K562 (cell line): Measurements from ENCODE around the gene VWA8. TPM values are rescaled to one million over a fixed set of nuclear protein-coding genes. Genes with fewer than 3 reads are reported as not detected.

ENCODE experiments used
- ATAC-seq: fragments of 200-7000 bp; cut with Tn5 transposase; 3 replicates; pipeline ENCODE4 v1.9.1; 2020; ENCODE audit warnings: moderate library complexity
- BruUV-seq: library from RNA; stranded (reverse); fragments of 400-500 nt; replicated peaks from 2 replicates; lab custom pipeline; 2021; lab: Mats Ljungman, UMichigan
- CTCF ChIA-PET: fragments of 300-600 bp; formaldehyde crosslinking; extraction: SDS; loops from one replicate; lab custom pipeline; 2021; ENCODE audit warnings: low intra/inter-chr PET ratio; lab: Yijun Ruan, JAX
- POLR2A ChIA-PET: fragments of 300-600, 350-650 bp; sonication (Branson Sonifier 250); formaldehyde crosslinking; extraction: SDS; loops from one replicate; lab custom pipeline; 2021; ENCODE audit warnings: antibody characterized with exemption, inconsistent platforms; lab: Yijun Ruan, JAX
- DNase-seq, 4 experiments: peaks; one replicate each; pipeline versions ENCODE4 v3.0.0 to v3.0.0-alpha.2; 2011 to 2018; ENCODE audit warnings: low spot score in 3 of 4, mixed read lengths in 3 of 4; ENCODE audit errors: extremely low read depth in 1 of 4
- FAIRE-seq: peaks from 2 replicates; lab custom pipeline; 2011; peaks lifted over from hg19 to GRCh38; lab: Jason Lieb, UNC
- H2AFZ ChIP-seq: 2 replicates; pipeline ENCODE4 v1.6.0; 2011; ENCODE audit warnings: low read depth, low read length, control low read depth, inconsistent platforms
- H3K27ac ChIP-seq: fragments of 200-600 bp; 3 replicates; pipeline ENCODE4 v1.8.0; 2011; ENCODE audit warnings: low read depth, mild to moderate bottlenecking, control low read depth, inconsistent platforms, low read length, moderate library complexity, mixed read lengths; ENCODE audit errors: extremely low read depth
- H3K27me3 ChIP-seq, 2 experiments: fragments of 300-600 bp in 1 of 2; 2 replicates in 1 of 2; 3 replicates in 1 of 2; pipeline versions ENCODE4 v1.6.0 to v1.8.0; 2011; ENCODE audit warnings: inconsistent platforms in 2 of 2, low read length in 2 of 2, mild to moderate bottlenecking in 1 of 2, mixed read lengths in 1 of 2, moderate library complexity in 1 of 2; ENCODE audit not compliant: control insufficient read depth in 2 of 2, insufficient read depth in 2 of 2
- H3K36me3 ChIP-seq: fragments of 300-600 bp; 3 replicates; pipeline ENCODE4 v1.8.0; 2011; ENCODE audit warnings: mild to moderate bottlenecking, low read length, inconsistent platforms; ENCODE audit not compliant: control insufficient read depth, insufficient read depth
- H3K4me1 ChIP-seq, 2 experiments: fragments of 200-600 bp in 1 of 2; replicated peaks in 1 of 2; 2 replicates in 1 of 2; 3 replicates in 1 of 2; pipeline versions ENCODE4 v1.5.1 to v1.8.0; 2011; ENCODE audit warnings: inconsistent platforms in 2 of 2, low read length in 2 of 2, mild to moderate bottlenecking in 1 of 2, mixed read lengths in 1 of 2, moderate library complexity in 1 of 2; ENCODE audit not compliant: control insufficient read depth in 2 of 2, insufficient read depth in 2 of 2
- H3K4me2 ChIP-seq: 2 replicates; pipeline ENCODE4 v1.6.1; 2011; ENCODE audit warnings: low read length, control low read depth, inconsistent platforms, mixed read lengths; ENCODE audit not compliant: insufficient read depth
- H3K4me3 ChIP-seq: fragments of 200-600 bp; sonication (generic), shearing (Covaris generic); 2 replicates; pipeline ENCODE4 v1.5.1; 2016; ENCODE audit warnings: control low read depth, inconsistent platforms
- H3K79me2 ChIP-seq: fragments of 200-600 bp; 3 replicates; pipeline ENCODE4 v1.8.0; 2011; ENCODE audit warnings: low read length, inconsistent platforms; ENCODE audit not compliant: control insufficient read depth, insufficient read depth
- H3K9ac ChIP-seq, 2 experiments: 2 replicates each; pipeline versions ENCODE4 v1.6.0 to v1.6.1; 2011; ENCODE audit warnings: low read depth in 2 of 2, low read length in 2 of 2, control low read depth in 1 of 2, inconsistent platforms in 1 of 2, mild to moderate bottlenecking in 1 of 2, mixed read lengths in 1 of 2; ENCODE audit not compliant: insufficient read depth in 1 of 2
- H3K9me1 ChIP-seq: one replicate; pipeline ENCODE4 v1.6.0; 2011; ENCODE audit warnings: inconsistent platforms, mild to moderate bottlenecking, low read length, moderate library complexity; ENCODE audit not compliant: control insufficient read depth, insufficient read depth
- H3K9me3 ChIP-seq: replicated peaks from 2 replicates; pipeline ENCODE4 v1.5.1; 2011; ENCODE audit warnings: low read depth, low read length, inconsistent platforms; ENCODE audit not compliant: control insufficient read depth, insufficient read depth
- H4K20me1 ChIP-seq: replicated peaks from 2 replicates; pipeline ENCODE4 v1.6.1; 2011; ENCODE audit warnings: low read length, inconsistent platforms, mixed read lengths; ENCODE audit not compliant: control insufficient read depth, insufficient read depth
- CBX2 ChIP-seq: fragments of 200-600 bp; sonication (generic); IDR thresholded peaks from one replicate; pipeline ENCODE4 v1.6.1; 2012; ENCODE audit warnings: mild to moderate bottlenecking, low read length, inconsistent platforms; ENCODE audit not compliant: insufficient read depth, poor library complexity, severe bottlenecking
- CHD2 ChIP-seq: IDR thresholded peaks from 2 replicates; pipeline ENCODE4 v1.6.1; 2011; ENCODE audit warnings: low read depth, low read length
- EZH2 ChIP-seq: IDR thresholded peaks from 2 replicates; pipeline ENCODE4 v1.6.1; 2012; ENCODE audit warnings: low read depth, mild to moderate bottlenecking, inconsistent platforms, low read length, borderline replicate concordance
- NFE2L1 ChIP-seq: fragments of 450-650 bp; IDR thresholded peaks from 2 replicates; pipeline ENCODE4 v1.6.1; 2016; ENCODE audit warnings: missing genetic modification characterization, low read depth, mild to moderate bottlenecking, missing compliant biosample characterization, moderate library complexity, borderline replicate concordance
- RCOR1 ChIP-seq, 2 experiments: IDR thresholded peaks; 2 replicates each; pipeline ENCODE4 v1.6.1; 2012; ENCODE audit warnings: low read depth in 2 of 2, low read length in 2 of 2, borderline replicate concordance in 1 of 2, improper control_type of control experiment in 1 of 2
- SMAD1 ChIP-seq: fragments of 150-350 bp; IDR thresholded peaks from 2 replicates; pipeline ENCODE4 v1.6.1; 2014; ENCODE audit warnings: low read length, low read depth; ENCODE audit not compliant: partially characterized antibody
- SRSF1 ChIP-seq: fragments of 200-400 bp; formaldehyde crosslinking; IDR thresholded peaks from 2 replicates; pipeline ENCODE4 v1.6.1; 2017; ENCODE audit warnings: mild to moderate bottlenecking, low read depth, low read length, moderate library complexity
- ZNF253 ChIP-seq: fragments of 250-450 bp; sonication (Bioruptor Pico); conservative IDR thresholded peaks from 2 replicates; pipeline ENCODE4 v1.6.1; 2021; ENCODE audit warnings: mild to moderate bottlenecking
- WGBS: fragments of 100-300 bp; shearing (Covaris generic); methylation state at CpG from one replicate; pipeline ENCODE4 v1.1.6; 2016; ENCODE audit warnings: low coverage, mixed read lengths; ENCODE audit not compliant: insufficient coverage; ENCODE audit errors: missing lambda C conversion rate; 5-methylcytosine and 5-hydroxymethylcytosine counted together
- in situ Hi-C: fragments of 300-500 bp; cut with MboI; formaldehyde crosslinking; loops from 4 replicates; pipeline ENCODE4 v1.15.0; 2018; ENCODE audit warnings: inconsistent platforms, mixed read lengths
- intact Hi-C: fragments of 100-400 bp; cut with micrococcal nuclease; formaldehyde crosslinking; loops from 2 replicates; pipeline ENCODE4 v1.14.2; 2022
- polyA plus RNA-seq, 8 experiments: library from polyadenylated mRNA; depleted of rRNA in 4 of 8; stranded (reverse) in 5 of 8; unstranded in 3 of 8; fragments of >200 nt; fragmentation: Nextera tagmentation in 2 of 8; fragmentation: Illumina TruSeq in 1 of 8; extraction: Ambion mirVana in 2 of 8; extraction: Trizol in 1 of 8; gene quantifications; 2 replicates each; pipeline versions ENCODE4 v1.2.1 to v1.2.3, GENCODE V29; 2011 to 2014; ENCODE audit warnings: inconsistent platforms in 1 of 8, missing spikeins in 1 of 8
- total RNA-seq, 7 experiments: library from RNA; depleted of rRNA in 6 of 7; stranded (reverse); fragments of >200 nt in 6 of 7; fragmentation: Illumina TruSeq in 2 of 7; extraction: Trizol in 2 of 7; gene quantifications; 2 replicates each; pipeline versions ENCODE4 v1.2.1 to v1.2.3, GENCODE V29; 2011 to 2021; ENCODE audit warnings: low replicate concordance in 1 of 7
- TF ChIP-seq, protein P1 (sequence below): fragments of 250-450 bp; sonication (Bioruptor Pico); IDR thresholded peaks from 2 replicates; pipeline ENCODE4 v1.5.0; 2021; ENCODE audit warnings: mild to moderate bottlenecking, borderline replicate concordance
- TF ChIP-seq, protein P2 (sequence below): sonication (generic); formaldehyde crosslinking; IDR thresholded peaks from 2 replicates; pipeline ENCODE4 v1.8.0; 2022; ENCODE audit warnings: mild to moderate bottlenecking, low read depth, missing genetic modification reagents
- TF ChIP-seq, protein P3 (sequence below), 3 experiments: IDR thresholded peaks in 2 of 3; conservative IDR thresholded peaks in 1 of 3; 2 replicates each; pipeline ENCODE4 v1.5.1; 2011 to 2012; ENCODE audit warnings: low read length in 3 of 3, mild to moderate bottlenecking in 3 of 3, control low read depth in 2 of 3, improper control_type of control experiment in 1 of 3, inconsistent platforms in 1 of 3, low read depth in 1 of 3, mixed read lengths in 1 of 3, moderate library complexity in 1 of 3; ENCODE audit not compliant: insufficient read depth in 2 of 3
- TF ChIP-seq, protein P4 (sequence below): sonication (generic); formaldehyde crosslinking; IDR thresholded peaks from 2 replicates; pipeline ENCODE4 v1.8.1; 2022; ENCODE audit warnings: missing genetic modification reagents
- TF ChIP-seq, protein P5 (sequence below): sonication (generic); formaldehyde crosslinking; IDR thresholded peaks from 2 replicates; pipeline ENCODE4 v1.8.0; 2022; ENCODE audit warnings: mild to moderate bottlenecking, missing genetic modification reagents, borderline replicate concordance

VWA8 gene
- total and polyA plus RNA-seq, 9 of the 15 experiments (the other 6 are each of a cell fraction or from before 2014, with no cell fraction given): 2.1 to 18.5 (median 13.3) TPM

DNA sequence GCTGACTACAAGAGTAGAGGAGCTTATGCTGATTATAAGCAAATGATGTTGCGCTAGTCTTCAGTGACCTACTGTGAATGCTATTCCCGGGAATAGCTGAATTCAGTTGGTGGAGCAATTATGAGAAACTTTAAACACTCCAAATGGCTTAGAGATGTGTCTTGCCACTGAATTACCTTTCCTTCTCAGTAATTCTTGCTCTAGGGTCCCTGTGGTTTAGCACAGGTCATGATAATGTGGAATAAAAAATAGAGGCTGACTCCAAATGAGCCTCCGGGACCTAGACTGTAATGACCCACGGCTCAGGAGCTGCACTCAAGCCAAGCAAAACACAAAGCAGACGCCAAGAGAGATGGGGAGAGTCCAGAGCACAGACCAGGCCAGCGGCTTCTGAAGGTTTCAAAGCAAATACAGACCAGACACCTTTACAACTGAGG lies 378.9 kb downstream of the VWA8 start:
- FAIRE-seq: no peak
- Histone ChIP-seq H2AFZ (no peak overlapping the region), H4K20me1 (no peaks in the 10 kb centered on the region), H3K9ac (no peak overlapping the region), H3K27ac (no peak overlapping the region), H3K9me1 (no peaks in the 10 kb centered on the region), H3K4me2 (no peak overlapping the region), H3K4me1 (no peaks in the 10 kb centered on the region), H3K79me2 (no peaks in the 10 kb centered on the region), H3K9me3 (no peaks in the 10 kb centered on the region), H3K4me3 (no peak overlapping the region), H3K36me3 (peaks cover 26% of the 10 kb centered on the region; the same call in 2 of the 3 replicates), H3K27me3 (no peaks in the 10 kb centered on the region)
- BruUV-seq: no TSS peak
- in situ Hi-C loops: no loop called here
- ChIA-PET POLR2A (no interaction called here), CTCF (no interaction called here)
- WGBS: 92% methylated on average over 6 of the region's 6 CpGs
- no peak for DNase-seq
- no peak for ATAC-seq
- intact Hi-C loops: no loop called here
- TF ChIP-seq SRSF1 (no peak), NFE2L1 (tag) (no peak), SMAD1 (no peak), CBX2 (no peak), EZH2 (no peak), ZNF253 (CRISPR knock-in tag) (no peak), RCOR1 (IDR thresholded peaks at IDR 0.05; ENCODE audit: borderline replicate concordance in 1 of 2, low read depth in 2 of 2, low read length in 2 of 2) (no peak), CHD2 (no peak)
- TF ChIP-seq, protein P1, sequence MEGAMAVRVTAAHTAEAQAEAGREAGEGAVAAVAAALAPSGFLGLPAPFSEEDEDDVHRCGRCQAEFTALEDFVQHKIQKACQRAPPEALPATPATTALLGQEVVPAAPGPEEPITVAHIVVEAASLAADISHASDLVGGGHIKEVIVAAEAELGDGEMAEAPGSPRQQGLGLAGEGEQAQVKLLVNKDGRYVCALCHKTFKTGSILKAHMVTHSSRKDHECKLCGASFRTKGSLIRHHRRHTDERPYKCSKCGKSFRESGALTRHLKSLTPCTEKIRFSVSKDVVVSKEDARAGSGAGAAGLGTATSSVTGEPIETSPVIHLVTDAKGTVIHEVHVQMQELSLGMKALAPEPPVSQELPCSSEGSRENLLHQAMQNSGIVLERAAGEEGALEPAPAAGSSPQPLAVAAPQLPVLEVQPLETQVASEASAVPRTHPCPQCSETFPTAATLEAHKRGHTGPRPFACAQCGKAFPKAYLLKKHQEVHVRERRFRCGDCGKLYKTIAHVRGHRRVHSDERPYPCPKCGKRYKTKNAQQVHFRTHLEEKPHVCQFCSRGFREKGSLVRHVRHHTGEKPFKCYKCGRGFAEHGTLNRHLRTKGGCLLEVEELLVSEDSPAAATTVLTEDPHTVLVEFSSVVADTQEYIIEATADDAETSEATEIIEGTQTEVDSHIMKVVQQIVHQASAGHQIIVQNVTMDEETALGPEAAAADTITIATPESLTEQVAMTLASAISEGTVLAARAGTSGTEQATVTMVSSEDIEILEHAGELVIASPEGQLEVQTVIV (CRISPR knock-in tag): no peak
- TF ChIP-seq, protein P2, sequence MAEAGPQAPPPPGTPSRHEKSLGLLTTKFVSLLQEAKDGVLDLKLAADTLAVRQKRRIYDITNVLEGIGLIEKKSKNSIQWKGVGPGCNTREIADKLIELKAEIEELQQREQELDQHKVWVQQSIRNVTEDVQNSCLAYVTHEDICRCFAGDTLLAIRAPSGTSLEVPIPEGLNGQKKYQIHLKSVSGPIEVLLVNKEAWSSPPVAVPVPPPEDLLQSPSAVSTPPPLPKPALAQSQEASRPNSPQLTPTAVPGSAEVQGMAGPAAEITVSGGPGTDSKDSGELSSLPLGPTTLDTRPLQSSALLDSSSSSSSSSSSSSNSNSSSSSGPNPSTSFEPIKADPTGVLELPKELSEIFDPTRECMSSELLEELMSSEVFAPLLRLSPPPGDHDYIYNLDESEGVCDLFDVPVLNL (CRISPR knock-in tag): no peak
- TF ChIP-seq, protein P3, sequence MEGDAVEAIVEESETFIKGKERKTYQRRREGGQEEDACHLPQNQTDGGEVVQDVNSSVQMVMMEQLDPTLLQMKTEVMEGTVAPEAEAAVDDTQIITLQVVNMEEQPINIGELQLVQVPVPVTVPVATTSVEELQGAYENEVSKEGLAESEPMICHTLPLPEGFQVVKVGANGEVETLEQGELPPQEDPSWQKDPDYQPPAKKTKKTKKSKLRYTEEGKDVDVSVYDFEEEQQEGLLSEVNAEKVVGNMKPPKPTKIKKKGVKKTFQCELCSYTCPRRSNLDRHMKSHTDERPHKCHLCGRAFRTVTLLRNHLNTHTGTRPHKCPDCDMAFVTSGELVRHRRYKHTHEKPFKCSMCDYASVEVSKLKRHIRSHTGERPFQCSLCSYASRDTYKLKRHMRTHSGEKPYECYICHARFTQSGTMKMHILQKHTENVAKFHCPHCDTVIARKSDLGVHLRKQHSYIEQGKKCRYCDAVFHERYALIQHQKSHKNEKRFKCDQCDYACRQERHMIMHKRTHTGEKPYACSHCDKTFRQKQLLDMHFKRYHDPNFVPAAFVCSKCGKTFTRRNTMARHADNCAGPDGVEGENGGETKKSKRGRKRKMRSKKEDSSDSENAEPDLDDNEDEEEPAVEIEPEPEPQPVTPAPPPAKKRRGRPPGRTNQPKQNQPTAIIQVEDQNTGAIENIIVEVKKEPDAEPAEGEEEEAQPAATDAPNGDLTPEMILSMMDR (IDR thresholded peaks at IDR 0.05 in 2 of 3, conservative IDR thresholded peaks at IDR 0.05 in 1 of 3; ENCODE audit: insufficient read depth in 2 of 3, low read depth in 1 of 3, low read length in 3 of 3): no peak
- TF ChIP-seq, protein P4, sequence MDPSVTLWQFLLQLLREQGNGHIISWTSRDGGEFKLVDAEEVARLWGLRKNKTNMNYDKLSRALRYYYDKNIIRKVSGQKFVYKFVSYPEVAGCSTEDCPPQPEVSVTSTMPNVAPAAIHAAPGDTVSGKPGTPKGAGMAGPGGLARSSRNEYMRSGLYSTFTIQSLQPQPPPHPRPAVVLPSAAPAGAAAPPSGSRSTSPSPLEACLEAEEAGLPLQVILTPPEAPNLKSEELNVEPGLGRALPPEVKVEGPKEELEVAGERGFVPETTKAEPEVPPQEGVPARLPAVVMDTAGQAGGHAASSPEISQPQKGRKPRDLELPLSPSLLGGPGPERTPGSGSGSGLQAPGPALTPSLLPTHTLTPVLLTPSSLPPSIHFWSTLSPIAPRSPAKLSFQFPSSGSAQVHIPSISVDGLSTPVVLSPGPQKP (CRISPR knock-in tag): no peak
- TF ChIP-seq, protein P5, sequence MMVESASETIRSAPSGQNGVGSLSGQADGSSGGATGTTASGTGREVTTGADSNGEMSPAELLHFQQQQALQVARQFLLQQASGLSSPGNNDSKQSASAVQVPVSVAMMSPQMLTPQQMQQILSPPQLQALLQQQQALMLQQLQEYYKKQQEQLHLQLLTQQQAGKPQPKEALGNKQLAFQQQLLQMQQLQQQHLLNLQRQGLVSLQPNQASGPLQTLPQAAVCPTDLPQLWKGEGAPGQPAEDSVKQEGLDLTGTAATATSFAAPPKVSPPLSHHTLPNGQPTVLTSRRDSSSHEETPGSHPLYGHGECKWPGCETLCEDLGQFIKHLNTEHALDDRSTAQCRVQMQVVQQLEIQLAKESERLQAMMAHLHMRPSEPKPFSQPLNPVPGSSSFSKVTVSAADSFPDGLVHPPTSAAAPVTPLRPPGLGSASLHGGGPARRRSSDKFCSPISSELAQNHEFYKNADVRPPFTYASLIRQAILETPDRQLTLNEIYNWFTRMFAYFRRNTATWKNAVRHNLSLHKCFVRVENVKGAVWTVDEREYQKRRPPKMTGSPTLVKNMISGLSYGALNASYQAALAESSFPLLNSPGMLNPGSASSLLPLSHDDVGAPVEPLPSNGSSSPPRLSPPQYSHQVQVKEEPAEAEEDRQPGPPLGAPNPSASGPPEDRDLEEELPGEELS (CRISPR knock-in tag): no peak
